K562 (cell line): ENCODE results near the gene CTBP2.

Source experiments
- BCL6 ChIP-seq: fragments of 250-450 bp; sonication (Bioruptor Pico); IDR thresholded peaks from 2 replicates; pipeline ENCODE4 v1.4.0; 2020
- CCAR2 ChIP-seq: fragments of 200-400 bp; formaldehyde crosslinking; IDR thresholded peaks from 2 replicates; pipeline ENCODE4 v1.6.1; 2017; ENCODE audit warnings: mild to moderate bottlenecking, low read depth, low read length
- FOS ChIP-seq: IDR thresholded peaks from 3 replicates; pipeline ENCODE4 v1.6.1; 2011; ENCODE audit not compliant: insufficient read length; ENCODE audit errors: extremely low read depth
- HNRNPH1 ChIP-seq: fragments of 200-400 bp; formaldehyde crosslinking; optimal IDR thresholded peaks from 2 replicates; pipeline ENCODE3; 2017; ENCODE audit warnings: low read depth, mild to moderate bottlenecking, low read length, moderate library complexity
- POLR2A ChIP-seq: fragments of 450-650 bp; conservative IDR thresholded peaks from 2 replicates; pipeline ENCODE4 v1.6.1; 2016
- POLR2AphosphoS5 ChIP-seq: IDR thresholded peaks from 2 replicates; pipeline ENCODE4 v1.6.1; 2011; ENCODE audit warnings: mild to moderate bottlenecking, low read depth, low read length, moderate library complexity; ENCODE audit not compliant: control insufficient read depth, insufficient read depth
- SP2 ChIP-seq: IDR thresholded peaks from 2 replicates; pipeline ENCODE4 v1.6.1; 2011; ENCODE audit warnings: mild to moderate bottlenecking, low read depth, low read length, moderate library complexity; ENCODE audit not compliant: poor library complexity, severe bottlenecking; ENCODE audit errors: extremely low read depth
- ZC3H4 ChIP-seq: sonication (generic); formaldehyde crosslinking; IDR thresholded peaks from 2 replicates; pipeline ENCODE4 v1.9.0; 2021; ENCODE audit warnings: missing genetic modification reagents, borderline replicate concordance
- ZKSCAN1 ChIP-seq: fragments of 150-350 bp; IDR thresholded peaks from 2 replicates; pipeline ENCODE4 v1.6.1; 2016; ENCODE audit warnings: low read depth, low read length
- ZKSCAN3 ChIP-seq: fragments of 250-450 bp; sonication (Bioruptor Pico); IDR thresholded peaks from 2 replicates; pipeline ENCODE4 v1.4.0; 2020
- ZNF431 ChIP-seq: sonication (generic); formaldehyde crosslinking; IDR thresholded peaks from 2 replicates; pipeline ENCODE4 v1.8.0; 2022; ENCODE audit warnings: mild to moderate bottlenecking, missing genetic modification reagents
- TF ChIP-seq, protein P1 (sequence below), 3 experiments: IDR thresholded peaks in 2 of 3; conservative IDR thresholded peaks in 1 of 3; 2 replicates each; pipeline ENCODE4 v1.5.1; 2011 to 2012; ENCODE audit warnings: low read length in 3 of 3, mild to moderate bottlenecking in 3 of 3, control low read depth in 2 of 3, improper control_type of control experiment in 1 of 3, inconsistent platforms in 1 of 3, low read depth in 1 of 3, mixed read lengths in 1 of 3, moderate library complexity in 1 of 3; ENCODE audit not compliant: insufficient read depth in 2 of 3
- TF ChIP-seq, protein P2 (sequence below), 2 experiments: IDR thresholded peaks; 2 replicates each; pipeline ENCODE4 v1.6.1; 2011; ENCODE audit warnings: borderline replicate concordance in 1 of 2, control low read depth in 1 of 2, low read depth in 1 of 2, low read length in 1 of 2, mild to moderate bottlenecking in 1 of 2, mixed read lengths in 1 of 2, moderate library complexity in 1 of 2; ENCODE audit not compliant: insufficient read depth in 1 of 2, insufficient read length in 1 of 2, poor library complexity in 1 of 2, severe bottlenecking in 1 of 2; ENCODE audit errors: extremely low read depth in 1 of 2
- TF ChIP-seq, protein P3 (sequence below): fragments of 450-650 bp; IDR thresholded peaks from 2 replicates; pipeline ENCODE4 v1.6.1; 2016; ENCODE audit warnings: antibody characterized with exemption

DNA sequence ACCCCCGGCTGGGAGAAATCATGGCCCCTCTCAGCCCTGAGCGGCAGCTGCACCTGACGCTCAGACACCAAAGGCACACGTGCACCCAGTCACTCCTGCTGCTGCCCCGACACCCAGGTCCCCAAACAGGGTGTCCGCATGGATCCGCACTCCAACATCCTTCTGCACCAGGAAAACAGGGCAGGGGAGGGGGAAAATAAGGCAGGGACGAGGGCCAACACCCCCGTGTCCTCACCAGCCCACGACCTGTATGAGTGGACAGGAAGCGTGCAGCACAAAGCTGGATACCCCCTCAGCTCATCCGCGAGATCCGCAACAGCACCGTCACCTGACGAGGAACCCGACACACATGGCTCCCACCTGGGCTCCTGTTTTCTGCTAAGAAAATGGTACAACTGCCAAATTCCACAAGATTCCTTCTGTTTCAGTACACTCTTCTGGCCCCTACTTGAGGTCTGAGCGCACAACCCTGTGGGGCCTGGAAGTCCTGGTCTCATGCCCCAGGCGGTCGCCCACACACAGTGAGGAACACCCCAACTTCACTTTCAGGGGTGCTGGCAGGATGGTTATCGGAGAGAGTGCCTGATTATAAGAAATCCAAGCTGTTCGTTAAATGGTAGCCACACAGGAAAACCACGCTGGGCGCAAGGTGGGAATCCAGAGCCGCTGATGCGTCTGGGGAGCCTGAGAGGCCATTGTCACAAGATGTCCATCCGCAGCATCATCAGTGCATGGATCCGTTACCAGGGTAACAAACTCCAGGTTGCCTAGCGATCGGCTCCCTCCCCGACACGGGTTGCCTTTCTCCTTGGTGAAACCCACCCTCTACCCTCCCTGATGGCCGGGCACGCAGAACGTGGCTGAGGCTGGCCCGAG lies 154.8 kb downstream of the CTBP2 start:
- TF ChIP-seq ZKSCAN3 (CRISPR knock-in tag): no peak
- TF ChIP-seq POLR2A: no peak
- TF ChIP-seq SP2: no peak
- no peak for TF ChIP-seq ZC3H4 (CRISPR knock-in tag)
- TF ChIP-seq HNRNPH1: no peak
- no peak for TF ChIP-seq ZKSCAN1
- TF ChIP-seq POLR2AphosphoS5: no peak
- TF ChIP-seq, protein P1, sequence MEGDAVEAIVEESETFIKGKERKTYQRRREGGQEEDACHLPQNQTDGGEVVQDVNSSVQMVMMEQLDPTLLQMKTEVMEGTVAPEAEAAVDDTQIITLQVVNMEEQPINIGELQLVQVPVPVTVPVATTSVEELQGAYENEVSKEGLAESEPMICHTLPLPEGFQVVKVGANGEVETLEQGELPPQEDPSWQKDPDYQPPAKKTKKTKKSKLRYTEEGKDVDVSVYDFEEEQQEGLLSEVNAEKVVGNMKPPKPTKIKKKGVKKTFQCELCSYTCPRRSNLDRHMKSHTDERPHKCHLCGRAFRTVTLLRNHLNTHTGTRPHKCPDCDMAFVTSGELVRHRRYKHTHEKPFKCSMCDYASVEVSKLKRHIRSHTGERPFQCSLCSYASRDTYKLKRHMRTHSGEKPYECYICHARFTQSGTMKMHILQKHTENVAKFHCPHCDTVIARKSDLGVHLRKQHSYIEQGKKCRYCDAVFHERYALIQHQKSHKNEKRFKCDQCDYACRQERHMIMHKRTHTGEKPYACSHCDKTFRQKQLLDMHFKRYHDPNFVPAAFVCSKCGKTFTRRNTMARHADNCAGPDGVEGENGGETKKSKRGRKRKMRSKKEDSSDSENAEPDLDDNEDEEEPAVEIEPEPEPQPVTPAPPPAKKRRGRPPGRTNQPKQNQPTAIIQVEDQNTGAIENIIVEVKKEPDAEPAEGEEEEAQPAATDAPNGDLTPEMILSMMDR (IDR thresholded peaks at IDR 0.05 in 2 of 3, conservative IDR thresholded peaks at IDR 0.05 in 1 of 3; ENCODE audit: insufficient read depth in 2 of 3, low read depth in 1 of 3, low read length in 3 of 3): no peak
- TF ChIP-seq, protein P2, sequence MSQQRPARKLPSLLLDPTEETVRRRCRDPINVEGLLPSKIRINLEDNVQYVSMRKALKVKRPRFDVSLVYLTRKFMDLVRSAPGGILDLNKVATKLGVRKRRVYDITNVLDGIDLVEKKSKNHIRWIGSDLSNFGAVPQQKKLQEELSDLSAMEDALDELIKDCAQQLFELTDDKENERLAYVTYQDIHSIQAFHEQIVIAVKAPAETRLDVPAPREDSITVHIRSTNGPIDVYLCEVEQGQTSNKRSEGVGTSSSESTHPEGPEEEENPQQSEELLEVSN (IDR thresholded peaks at IDR 0.05; ENCODE audit: borderline replicate concordance in 1 of 2, extremely low read depth in 1 of 2, insufficient read depth in 1 of 2, insufficient read length in 1 of 2, low read depth in 1 of 2, low read length in 1 of 2, poor library complexity in 1 of 2, severe bottlenecking in 1 of 2): no peak
- TF ChIP-seq ZNF431 (CRISPR knock-in tag): no peak
- no peak for TF ChIP-seq FOS
- TF ChIP-seq, protein P3, sequence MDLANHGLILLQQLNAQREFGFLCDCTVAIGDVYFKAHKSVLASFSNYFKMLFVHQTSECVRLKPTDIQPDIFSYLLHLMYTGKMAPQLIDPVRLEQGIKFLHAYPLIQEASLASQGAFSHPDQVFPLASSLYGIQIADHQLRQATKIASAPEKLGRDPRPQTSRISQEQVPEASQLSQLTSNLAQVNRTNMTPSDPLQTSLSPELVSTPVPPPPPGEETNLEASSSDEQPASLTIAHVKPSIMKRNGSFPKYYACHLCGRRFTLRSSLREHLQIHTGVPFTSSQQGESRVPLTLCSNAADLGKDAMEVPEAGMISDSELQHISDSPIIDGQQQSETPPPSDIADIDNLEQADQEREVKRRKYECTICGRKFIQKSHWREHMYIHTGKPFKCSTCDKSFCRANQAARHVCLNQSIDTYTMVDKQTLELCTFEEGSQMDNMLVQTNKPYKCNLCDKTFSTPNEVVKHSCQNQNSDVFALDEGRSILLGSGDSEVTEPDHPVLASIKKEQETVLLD: no peak
- no peak for TF ChIP-seq BCL6 (CRISPR knock-in tag)
- no peak for TF ChIP-seq CCAR2
